Fibroblast of mammary gland (primary cell): ENCODE data around the gene WDR18.

Experiments used
- DNase-seq: peaks from one replicate; pipeline ENCODE4 v3.0.0-alpha.2; 2010; ENCODE audit warnings: low read depth
- H3K4me3 ChIP-seq: 2 replicates; pipeline ENCODE4 v1.5.1; 2011; ENCODE audit warnings: low read depth, mild to moderate bottlenecking, low read length, moderate library complexity; ENCODE audit not compliant: control insufficient read depth
- CTCF ChIP-seq: conservative IDR thresholded peaks from 2 replicates; pipeline ENCODE4 v1.5.1; 2011; ENCODE audit warnings: low read depth, low read length, inconsistent platforms; ENCODE audit not compliant: control insufficient read depth, insufficient read depth

The WDR18 gene

GRCh38 chr19:1008268-1009040 lies 24.3 kb downstream of the WDR18 start:
- no peak for DNase-seq
- no peak for TF ChIP-seq CTCF
- H3K4me3 ChIP-seq, result no peak overlapping the region

DNA sequence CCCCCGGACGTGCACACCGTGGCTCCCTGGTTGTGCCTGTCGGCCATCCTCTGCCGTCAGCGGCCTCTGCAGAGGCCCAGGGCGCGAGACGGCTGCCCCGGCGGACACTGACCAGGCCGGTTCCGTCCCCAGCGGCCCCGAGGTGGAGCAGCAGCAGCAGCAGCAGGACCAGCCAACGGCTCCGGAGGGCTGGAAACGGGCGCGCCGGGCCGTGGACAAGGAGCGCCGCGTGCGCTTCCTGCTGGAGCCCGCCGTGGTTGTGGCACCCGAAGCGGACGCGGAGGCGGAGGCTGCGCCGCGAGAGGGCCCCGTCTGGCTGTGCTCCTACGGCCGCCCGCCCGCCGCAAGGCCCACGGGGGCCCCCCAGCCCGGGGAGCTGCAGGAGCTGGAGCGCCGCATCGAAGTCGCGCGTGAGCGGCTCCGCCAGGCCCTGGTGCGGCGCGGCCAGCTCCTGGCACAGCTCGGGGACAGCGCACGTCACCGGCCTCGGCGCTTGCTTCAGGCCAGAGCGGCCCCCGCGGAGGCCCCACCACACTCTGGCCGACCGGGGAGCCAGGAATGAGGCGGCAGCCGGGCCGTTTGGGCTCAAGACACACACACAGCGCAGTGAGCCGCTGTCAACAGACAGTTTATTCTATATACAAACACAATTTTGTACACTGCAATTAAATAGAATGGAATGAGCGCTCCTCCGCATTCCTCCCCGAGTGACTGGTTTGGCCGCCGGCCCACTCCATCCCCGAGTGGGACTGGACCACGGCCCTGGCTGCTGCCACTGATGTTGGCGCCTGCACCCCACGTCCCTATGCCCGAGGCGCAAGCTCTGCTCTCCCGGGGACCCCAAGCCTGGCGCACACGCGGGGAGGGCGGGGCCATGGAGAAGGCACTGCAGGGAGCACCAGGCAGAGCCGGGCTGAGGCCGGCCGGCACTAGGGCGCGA lies 25.2 kb downstream of the WDR18 start:
- DNase-seq, result no peak
- H3K4me3 ChIP-seq, result no peak overlapping the region
- no peak for TF ChIP-seq CTCF

GRCh38 chr19:1009981-1010538 lies 25.9 kb downstream of the WDR18 start:
- no peak for DNase-seq
- H3K4me3 ChIP-seq, result no peak overlapping the region
- TF ChIP-seq CTCF, result no peak

DNA sequence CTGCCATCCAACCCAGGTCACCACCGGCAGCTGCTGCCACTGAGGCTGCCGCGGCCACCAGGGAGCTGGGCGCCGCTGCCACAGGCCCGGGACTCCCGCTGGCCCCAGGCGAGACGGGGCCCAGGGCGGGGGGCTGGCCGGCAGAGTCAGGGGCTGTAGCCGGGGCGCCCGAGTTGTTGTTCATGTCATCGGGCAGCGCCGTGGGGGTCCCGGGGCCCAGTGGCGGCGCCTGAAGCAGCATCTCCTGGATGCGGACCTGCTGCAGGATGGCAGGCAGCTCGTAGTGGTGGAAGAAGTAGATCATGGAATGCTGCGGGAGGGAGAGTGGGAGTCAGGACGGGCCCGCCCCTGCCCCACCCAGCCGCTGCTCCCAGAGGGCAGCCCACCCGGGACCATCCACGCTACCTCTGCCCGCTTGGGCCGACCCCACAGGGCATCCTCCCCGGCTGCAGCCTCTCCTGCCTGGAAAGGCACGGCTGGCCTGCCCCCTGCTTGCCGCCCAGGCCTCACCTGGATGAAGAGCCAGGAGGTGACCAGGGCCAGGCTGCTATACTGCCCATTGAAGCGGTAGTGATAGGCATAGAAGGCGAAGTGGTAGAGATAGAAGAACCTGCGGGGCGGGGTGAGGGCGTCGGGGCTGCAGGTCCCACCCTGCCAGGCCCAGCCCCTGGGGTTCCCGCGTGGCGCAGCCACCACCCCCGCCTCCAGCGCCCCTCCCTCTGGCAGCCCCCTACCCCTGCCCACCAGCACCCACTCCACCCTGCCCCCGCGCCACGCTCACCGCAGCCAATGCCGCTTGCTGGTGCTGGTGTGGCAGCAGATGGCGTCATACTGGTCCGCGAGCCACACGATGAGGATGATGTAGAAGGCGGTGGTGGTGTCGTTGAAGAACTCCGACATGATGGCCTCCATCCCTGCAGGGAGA lies 26.7 kb downstream of the WDR18 start:
- H3K4me3 ChIP-seq, result no peak overlapping the region
- no peak for TF ChIP-seq CTCF
- no peak for DNase-seq

GRCh38 chr19:1011831-1012333 lies 27.7 kb downstream of the WDR18 start:
- H3K4me3 ChIP-seq, result no peak overlapping the region
- no peak for TF ChIP-seq CTCF
- no peak for DNase-seq

DNA sequence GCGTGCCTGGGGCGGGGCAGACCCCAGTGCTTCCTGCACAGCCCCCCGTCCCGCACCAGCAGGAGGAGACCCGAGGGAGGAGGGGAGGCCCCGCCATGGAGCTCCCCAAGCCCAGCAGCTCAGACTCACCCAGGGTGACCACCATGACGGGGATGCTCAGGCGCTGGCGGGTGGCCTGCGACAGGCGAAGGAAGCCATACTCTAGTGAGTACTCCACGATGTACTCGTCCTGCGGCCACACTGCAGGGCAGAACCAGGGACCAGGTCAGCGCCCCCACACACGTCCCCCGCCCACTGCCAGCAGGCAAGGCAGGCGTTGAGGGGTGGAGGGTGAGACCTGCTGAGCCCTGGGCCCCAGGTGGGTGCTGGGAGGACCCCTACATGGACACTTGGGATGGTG lies 28.2 kb downstream of the WDR18 start:
- H3K4me3 ChIP-seq, result no peak overlapping the region
- DNase-seq, result no peak
- no peak for TF ChIP-seq CTCF
